ENCODE data around the gene ASGR1.

DNA sequence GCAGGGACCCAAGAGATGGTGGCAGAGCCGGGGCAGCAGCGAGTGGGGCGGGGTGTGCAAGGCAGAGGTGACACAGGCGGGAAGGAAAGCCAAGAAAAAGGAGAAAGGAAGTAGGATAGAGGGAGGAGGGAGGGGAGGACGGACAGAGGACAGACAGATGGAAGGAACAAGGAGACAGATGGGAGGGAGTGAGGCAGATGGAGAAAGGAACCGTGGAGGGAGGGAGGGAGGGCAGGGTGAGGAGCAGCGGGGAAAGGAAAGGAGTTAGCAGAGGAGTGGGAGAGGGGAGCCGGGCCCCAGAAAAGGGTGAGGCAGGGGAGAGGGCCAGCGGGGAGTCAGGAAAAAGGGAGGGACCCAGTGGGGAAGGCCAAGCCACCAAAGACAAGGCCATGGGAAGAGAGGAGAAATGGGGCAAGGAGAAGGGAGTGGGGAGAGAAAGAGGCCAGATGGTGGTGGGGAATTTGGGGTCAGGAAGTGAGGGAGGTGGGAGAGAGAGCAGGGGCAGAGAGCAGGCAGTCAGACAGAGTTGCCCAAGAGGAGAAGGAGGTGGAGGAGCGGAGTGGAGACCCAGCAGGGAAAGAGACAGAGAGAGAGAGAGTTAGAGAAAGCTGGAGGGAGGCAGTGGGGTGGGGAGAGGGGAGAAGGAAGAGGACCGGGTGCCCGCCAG lies 13.2 kb upstream of the ASGR1 start:
- TF ChIP-seq, protein P1, sequence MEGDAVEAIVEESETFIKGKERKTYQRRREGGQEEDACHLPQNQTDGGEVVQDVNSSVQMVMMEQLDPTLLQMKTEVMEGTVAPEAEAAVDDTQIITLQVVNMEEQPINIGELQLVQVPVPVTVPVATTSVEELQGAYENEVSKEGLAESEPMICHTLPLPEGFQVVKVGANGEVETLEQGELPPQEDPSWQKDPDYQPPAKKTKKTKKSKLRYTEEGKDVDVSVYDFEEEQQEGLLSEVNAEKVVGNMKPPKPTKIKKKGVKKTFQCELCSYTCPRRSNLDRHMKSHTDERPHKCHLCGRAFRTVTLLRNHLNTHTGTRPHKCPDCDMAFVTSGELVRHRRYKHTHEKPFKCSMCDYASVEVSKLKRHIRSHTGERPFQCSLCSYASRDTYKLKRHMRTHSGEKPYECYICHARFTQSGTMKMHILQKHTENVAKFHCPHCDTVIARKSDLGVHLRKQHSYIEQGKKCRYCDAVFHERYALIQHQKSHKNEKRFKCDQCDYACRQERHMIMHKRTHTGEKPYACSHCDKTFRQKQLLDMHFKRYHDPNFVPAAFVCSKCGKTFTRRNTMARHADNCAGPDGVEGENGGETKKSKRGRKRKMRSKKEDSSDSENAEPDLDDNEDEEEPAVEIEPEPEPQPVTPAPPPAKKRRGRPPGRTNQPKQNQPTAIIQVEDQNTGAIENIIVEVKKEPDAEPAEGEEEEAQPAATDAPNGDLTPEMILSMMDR (IDR thresholded peaks at IDR 0.05), result no peak
- no peak for TF ChIP-seq EZH2 (IDR thresholded peaks at IDR 0.05; ENCODE audit: borderline replicate concordance, insufficient read depth, low read depth, low read length, poor library complexity, severe bottlenecking)
